DOHH2 (cell line): Measurements from ENCODE around the gene SLC25A15.
"Not testable (repeated sequence)": the region's sequence is repeated elsewhere in the genome, so short reads cannot be mapped to it uniquely, and the experiment has no call there.

Experiments
- CTCF ChIP-seq: fragments of 200-600 bp; sonication (generic); IDR thresholded peaks from one replicate; pipeline ENCODE4 v1.5.1; 2014; ENCODE audit warnings: antibody characterized with exemption, mild to moderate bottlenecking, low read depth, low read length; ENCODE audit not compliant: poor library complexity, severe bottlenecking
- EZH2phosphoT487 ChIP-seq: fragments of 200-600 bp; sonication (generic); IDR thresholded peaks from 2 replicates; pipeline ENCODE4 v1.6.1; 2017; ENCODE audit warnings: borderline replicate concordance, mild to moderate bottlenecking, antibody characterized with exemption, low read length, moderate library complexity, mixed read lengths

GRCh38 chr13:40839725-40840124 lies 50.3 kb downstream of the SLC25A15 start:
- TF ChIP-seq CTCF, EZH2phosphoT487: not testable (repeated sequence)
